HL-60 (cell line): ENCODE measurements around the gene PDE2A.

ENCODE experiments used
- DNase-seq, 2 experiments: peaks; one replicate each; pipeline ENCODE4 v3.0.0-alpha.2; 2010 to 2020; ENCODE audit warnings: low read depth in 1 of 2, low spot score in 1 of 2
- H3K27ac ChIP-seq: fragments of 250-450 bp; sonication (Bioruptor Pico); replicated peaks from 2 replicates; pipeline ENCODE4 v1.5.1; 2020; ENCODE audit warnings: mild to moderate bottlenecking, moderate library complexity
- H3K27me3 ChIP-seq: fragments of 250-450 bp; sonication (Bioruptor Pico); 2 replicates; pipeline ENCODE4 v1.5.1; 2021; ENCODE audit warnings: mild to moderate bottlenecking, moderate library complexity; ENCODE audit not compliant: insufficient read depth, poor library complexity, severe bottlenecking
- H3K4me3 ChIP-seq: replicated peaks from 2 replicates; pipeline ENCODE4 v1.5.1; 2011; ENCODE audit warnings: mild to moderate bottlenecking, control low read depth, low read length; ENCODE audit not compliant: insufficient read depth
- GABPA ChIP-seq: IDR thresholded peaks from 2 replicates; pipeline ENCODE4 v1.6.1; 2012; ENCODE audit warnings: low read depth
- POLR2AphosphoS5 ChIP-seq: IDR thresholded peaks from 2 replicates; pipeline ENCODE4 v1.6.1; 2012; ENCODE audit warnings: low read depth
- REST ChIP-seq: IDR thresholded peaks from 2 replicates; pipeline ENCODE4 v1.6.1; 2012; ENCODE audit warnings: low read depth; ENCODE audit not compliant: insufficient replicate concordance
- SPI1 ChIP-seq: IDR thresholded peaks from 2 replicates; pipeline ENCODE4 v1.6.1; 2012; ENCODE audit warnings: low read depth, mild to moderate bottlenecking, borderline replicate concordance
- TF ChIP-seq, protein P1 (sequence below): IDR thresholded peaks from one replicate; pipeline ENCODE4 v1.5.1; 2011; ENCODE audit warnings: low read length, control low read depth, inconsistent platforms; ENCODE audit not compliant: insufficient read depth

The PDE2A gene

DNA sequence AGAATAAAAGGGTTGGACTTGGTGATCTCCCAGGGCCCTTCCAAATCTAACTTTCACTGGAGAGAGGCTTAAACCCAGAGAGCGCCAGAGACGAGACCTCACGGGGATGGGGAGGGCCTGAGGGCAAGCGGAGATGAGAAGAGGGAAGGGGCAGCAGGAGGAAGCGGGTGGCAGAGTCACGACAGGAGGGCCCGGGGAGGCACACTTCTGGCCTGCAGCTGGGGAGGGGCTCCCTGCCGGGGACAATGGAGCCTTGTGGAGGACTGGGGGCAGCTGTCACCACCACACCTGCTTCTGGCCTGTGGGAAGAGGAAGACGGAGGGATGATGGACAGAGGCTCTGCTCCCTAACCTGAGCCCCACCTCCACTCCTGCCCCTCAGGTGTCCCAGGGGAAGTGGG, 40.2 kb downstream of the PDE2A start:
- Histone ChIP-seq H3K27ac (no peak overlapping the region), H3K4me3 (no peak overlapping the region), H3K27me3 (peaks cover 7% of the 10 kb centered on the region)
- no peak for DNase-seq
- TF ChIP-seq POLR2AphosphoS5 (no peak), REST (no peak), GABPA (no peak), SPI1 (no peak)
- TF ChIP-seq, protein P1, sequence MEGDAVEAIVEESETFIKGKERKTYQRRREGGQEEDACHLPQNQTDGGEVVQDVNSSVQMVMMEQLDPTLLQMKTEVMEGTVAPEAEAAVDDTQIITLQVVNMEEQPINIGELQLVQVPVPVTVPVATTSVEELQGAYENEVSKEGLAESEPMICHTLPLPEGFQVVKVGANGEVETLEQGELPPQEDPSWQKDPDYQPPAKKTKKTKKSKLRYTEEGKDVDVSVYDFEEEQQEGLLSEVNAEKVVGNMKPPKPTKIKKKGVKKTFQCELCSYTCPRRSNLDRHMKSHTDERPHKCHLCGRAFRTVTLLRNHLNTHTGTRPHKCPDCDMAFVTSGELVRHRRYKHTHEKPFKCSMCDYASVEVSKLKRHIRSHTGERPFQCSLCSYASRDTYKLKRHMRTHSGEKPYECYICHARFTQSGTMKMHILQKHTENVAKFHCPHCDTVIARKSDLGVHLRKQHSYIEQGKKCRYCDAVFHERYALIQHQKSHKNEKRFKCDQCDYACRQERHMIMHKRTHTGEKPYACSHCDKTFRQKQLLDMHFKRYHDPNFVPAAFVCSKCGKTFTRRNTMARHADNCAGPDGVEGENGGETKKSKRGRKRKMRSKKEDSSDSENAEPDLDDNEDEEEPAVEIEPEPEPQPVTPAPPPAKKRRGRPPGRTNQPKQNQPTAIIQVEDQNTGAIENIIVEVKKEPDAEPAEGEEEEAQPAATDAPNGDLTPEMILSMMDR = no peak

- TF ChIP-seq GABPA = no peak
- no peak for TF ChIP-seq POLR2AphosphoS5
- no peak for TF ChIP-seq SPI1
- TF ChIP-seq REST = no peak
- TF ChIP-seq, protein P1 = no peak
- no peak for DNase-seq
Measured at GRCh38 chr11:72633068-72633467, 41.2 kb downstream of the PDE2A start.

DNA sequence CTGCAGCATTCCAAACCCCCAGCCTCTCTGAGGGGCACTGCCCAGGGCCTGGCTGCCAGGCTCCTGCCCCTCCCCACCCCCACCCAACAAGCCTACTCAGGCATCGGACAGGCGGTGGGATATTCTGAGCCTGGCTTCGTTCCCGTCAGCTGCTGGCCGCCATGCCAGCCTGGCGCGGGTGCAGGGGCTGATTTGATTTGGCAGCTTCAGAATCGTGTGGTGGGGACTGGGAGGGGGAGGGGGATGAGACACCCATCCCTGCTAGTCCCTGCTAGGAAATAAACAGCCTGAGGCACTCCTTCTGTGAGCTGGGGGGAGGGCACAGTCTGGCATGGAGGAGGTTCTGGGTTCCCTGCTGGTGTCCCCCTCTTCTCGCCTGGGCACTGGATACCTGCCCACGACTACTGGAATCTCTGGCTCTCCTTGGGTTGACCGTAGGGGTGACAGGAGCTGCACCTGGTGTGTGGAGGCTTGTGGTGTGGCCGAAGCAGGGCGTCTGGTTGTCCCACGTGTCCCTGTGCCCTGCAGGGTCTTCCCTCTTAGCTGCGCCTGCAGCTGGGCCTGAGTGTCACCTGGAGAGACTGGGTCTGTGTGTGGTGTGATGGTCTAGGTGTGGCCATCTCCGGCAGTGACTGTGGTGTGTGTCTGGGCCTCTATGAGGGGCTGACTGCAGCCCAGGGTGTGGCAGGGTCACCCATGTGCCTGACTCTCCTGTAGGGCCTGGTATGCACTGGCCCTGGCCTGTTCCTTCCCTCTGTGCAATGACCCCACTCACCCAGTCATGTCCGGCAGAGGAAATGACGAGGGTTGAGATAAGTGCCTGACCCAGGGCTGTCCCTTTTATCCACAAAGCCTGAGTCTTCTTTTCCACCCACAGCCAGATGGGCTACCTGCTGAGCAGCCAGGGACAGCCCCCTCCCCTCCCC, 42.2 kb downstream of the PDE2A start:
- peaks cover 7% of the 10 kb centered on the region for H3K27me3 ChIP-seq
- TF ChIP-seq GABPA (no peak), REST (no peak), SPI1 (no peak), POLR2AphosphoS5 (no peak)
- TF ChIP-seq, protein P1 = no peak
- no peak for DNase-seq
- H3K4me3 ChIP-seq = no peak overlapping the region
- no peak overlapping the region for H3K27ac ChIP-seq

More at GRCh38 chr11:72633068-72633467, 41.2 kb downstream of the PDE2A start:
- Histone ChIP-seq H3K4me3 (no peak overlapping the region), H3K27me3 (peaks cover 7% of the 10 kb centered on the region), H3K27ac (no peak overlapping the region)
